Measurements from ENCODE around the gene JPT2. TPM values are rescaled to one million over a fixed set of nuclear protein-coding genes. Genes with fewer than 3 reads are reported as not detected.

JPT2 gene
- total RNA-seq, 1 donor from 2014 or later: 72.9 TPM

DNA sequence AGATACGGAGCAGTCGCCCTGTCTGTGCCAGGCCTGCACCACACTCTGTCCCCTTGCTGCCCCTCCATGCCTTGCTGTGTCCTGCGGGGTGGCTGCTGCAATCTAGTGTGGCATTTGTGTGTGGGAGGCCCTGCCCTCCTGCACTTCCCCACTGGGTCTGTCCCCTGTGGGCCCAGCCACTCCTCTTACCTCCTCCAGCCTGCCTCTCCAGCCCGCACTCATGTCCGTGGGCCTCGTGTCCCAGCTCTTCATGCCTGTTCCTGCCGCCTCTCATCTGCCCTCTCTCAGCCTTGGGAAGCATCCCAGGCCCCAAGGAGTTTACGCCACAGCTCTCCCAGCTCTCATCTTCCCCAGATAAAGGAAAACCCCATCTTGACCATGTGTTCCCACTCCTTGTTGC, 39.3 kb upstream of the JPT2 start:
- Mint-ChIP-seq H3K9me3 (ENCODE audit: unreplicated experiment) (peaks cover 2% of the 10 kb centered on the region), H3K4me3 (ENCODE audit: unreplicated experiment) (no peak overlapping the region), H3K36me3 (ENCODE audit: unreplicated experiment) (no peaks in the 10 kb centered on the region), H3K27me3 (ENCODE audit: unreplicated experiment) (peaks cover 6% of the 10 kb centered on the region), H3K4me1 (ENCODE audit: low read depth, unreplicated experiment) (peaks cover 2% of the 10 kb centered on the region), H3K27ac (ENCODE audit: unreplicated experiment) (peak overlapping the region; percentile 68)
- no peak for TF ChIP-seq CTCF (IDR thresholded peaks at IDR 0.05; ENCODE audit: partially characterized antibody, unreplicated experiment)
- DNase-seq: no peak

DNA sequence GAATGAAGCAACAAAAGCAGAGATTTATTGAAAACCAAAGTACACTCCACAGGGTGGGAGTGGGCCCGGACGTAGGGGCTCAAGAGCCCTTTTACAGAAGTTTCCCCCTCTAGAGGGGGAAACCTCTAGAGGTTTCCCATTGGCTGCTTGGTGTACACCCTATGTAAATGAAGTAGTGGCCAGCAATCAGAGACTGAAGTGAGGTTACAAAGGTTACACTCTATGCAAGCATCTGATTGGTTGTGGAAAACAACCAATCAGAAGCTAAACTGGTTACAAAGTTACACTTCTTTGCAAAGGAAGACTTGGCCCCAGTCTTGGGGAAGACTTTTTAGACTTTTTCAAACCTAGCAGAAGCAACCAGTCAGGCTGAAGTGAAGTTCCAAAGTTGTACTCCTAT, 38.8 kb upstream of the JPT2 start:
- Mint-ChIP-seq H3K4me1 (ENCODE audit: low read depth, unreplicated experiment) (peaks cover 2% of the 10 kb centered on the region), H3K27me3 (ENCODE audit: unreplicated experiment) (peaks cover 6% of the 10 kb centered on the region), H3K36me3 (ENCODE audit: unreplicated experiment) (no peaks in the 10 kb centered on the region), H3K9me3 (ENCODE audit: unreplicated experiment) (peaks cover 2% of the 10 kb centered on the region), H3K4me3 (ENCODE audit: unreplicated experiment) (no peak overlapping the region), H3K27ac (ENCODE audit: unreplicated experiment) (peak overlapping the region; percentile 68)
- no peak for DNase-seq
- no peak for TF ChIP-seq CTCF (IDR thresholded peaks at IDR 0.05; ENCODE audit: partially characterized antibody, unreplicated experiment)

GRCh38 chr16:1639860-1640259, 38.2 kb upstream of the JPT2 start:
- peaks cover 2% of the 10 kb centered on the region for H3K4me1 Mint-ChIP-seq (ENCODE audit: low read depth, unreplicated experiment)
- H3K9me3 Mint-ChIP-seq (ENCODE audit: unreplicated experiment): peaks cover 2% of the 10 kb centered on the region
- peaks cover 6% of the 10 kb centered on the region for H3K27me3 Mint-ChIP-seq (ENCODE audit: unreplicated experiment)
- no peaks in the 10 kb centered on the region for H3K36me3 Mint-ChIP-seq (ENCODE audit: unreplicated experiment)
- no peak overlapping the region for H3K27ac Mint-ChIP-seq (ENCODE audit: unreplicated experiment)
- TF ChIP-seq CTCF (IDR thresholded peaks at IDR 0.05; ENCODE audit: partially characterized antibody, unreplicated experiment): no peak
- peak overlapping the region; percentile 40 for H3K4me3 Mint-ChIP-seq (ENCODE audit: unreplicated experiment)
- DNase-seq: no peak

DNA sequence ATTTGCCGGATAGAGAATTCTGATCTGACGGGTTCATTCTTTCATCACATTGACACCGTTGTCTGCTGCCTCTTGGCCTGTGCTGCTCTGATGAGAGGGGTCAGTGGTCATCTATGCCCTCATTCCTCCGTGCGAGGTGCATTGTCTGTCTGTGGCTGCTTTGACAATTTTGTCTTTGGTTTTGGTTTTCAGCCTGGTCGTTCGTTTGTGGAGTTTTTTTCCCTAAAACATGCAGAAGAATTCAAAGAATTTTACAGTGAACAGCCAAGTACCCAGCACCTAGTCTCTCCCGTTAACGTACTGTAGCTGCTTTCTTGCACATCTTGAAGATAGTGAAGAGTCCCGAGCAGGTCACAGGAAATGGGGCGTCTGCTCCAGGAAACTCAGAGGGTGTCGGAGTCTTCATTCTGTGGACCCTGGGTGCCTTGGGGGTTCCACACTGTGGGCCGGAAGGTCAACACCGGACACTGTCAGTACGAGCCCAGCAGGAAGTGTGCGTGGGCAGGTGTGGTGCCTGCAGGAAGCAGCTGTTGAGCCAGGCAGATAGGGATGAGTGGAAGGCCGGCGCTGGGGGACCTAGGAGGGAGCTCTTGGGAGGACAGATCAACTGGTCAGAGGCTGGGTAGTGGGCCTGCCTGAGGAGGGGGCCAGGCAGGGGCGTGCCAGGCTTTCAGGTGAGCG, 37.7 kb upstream of the JPT2 start:
- Mint-ChIP-seq H3K36me3 (ENCODE audit: unreplicated experiment) (no peaks in the 10 kb centered on the region), H3K9me3 (ENCODE audit: unreplicated experiment) (peaks cover 2% of the 10 kb centered on the region), H3K27ac (ENCODE audit: unreplicated experiment) (peak overlapping the region; percentile 3), H3K27me3 (ENCODE audit: unreplicated experiment) (peaks cover 6% of the 10 kb centered on the region), H3K4me3 (ENCODE audit: unreplicated experiment) (no peak overlapping the region), H3K4me1 (ENCODE audit: low read depth, unreplicated experiment) (peaks cover 2% of the 10 kb centered on the region)
- TF ChIP-seq CTCF (IDR thresholded peaks at IDR 0.05; ENCODE audit: partially characterized antibody, unreplicated experiment): no peak
- DNase-seq: no peak

DNA sequence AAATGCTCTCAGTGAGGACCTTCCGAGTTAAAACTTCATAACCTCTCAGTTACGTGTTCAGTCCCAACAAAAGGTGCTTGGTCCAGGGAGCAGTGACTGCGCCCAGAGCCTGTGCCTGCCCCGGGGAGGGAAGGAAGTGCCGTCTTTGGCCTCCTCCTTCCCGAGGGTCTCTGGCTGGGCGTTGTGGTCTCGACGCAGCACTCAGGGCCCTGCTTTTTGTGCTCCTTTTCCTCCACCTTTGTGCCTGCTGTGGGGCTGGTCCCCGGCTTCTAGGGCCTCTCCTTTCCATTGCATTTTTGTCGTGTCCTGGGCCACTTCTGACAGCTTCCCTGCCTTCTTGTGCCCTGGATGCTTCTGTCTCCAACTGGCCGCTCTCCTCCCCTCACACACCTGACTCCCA, 36.8 kb upstream of the JPT2 start:
- H3K9me3 Mint-ChIP-seq (ENCODE audit: unreplicated experiment): peaks cover 2% of the 10 kb centered on the region
- H3K27ac Mint-ChIP-seq (ENCODE audit: unreplicated experiment): no peak overlapping the region
- H3K4me1 Mint-ChIP-seq (ENCODE audit: low read depth, unreplicated experiment): peaks cover 2% of the 10 kb centered on the region
- no peaks in the 10 kb centered on the region for H3K36me3 Mint-ChIP-seq (ENCODE audit: unreplicated experiment)
- no peak for DNase-seq
- no peak for TF ChIP-seq CTCF (IDR thresholded peaks at IDR 0.05; ENCODE audit: partially characterized antibody, unreplicated experiment)
- no peak overlapping the region for H3K4me3 Mint-ChIP-seq (ENCODE audit: unreplicated experiment)
- peaks cover 7% of the 10 kb centered on the region for H3K27me3 Mint-ChIP-seq (ENCODE audit: unreplicated experiment)

Data from glutamatergic neuron (in vitro differentiated cells).